Mucosa of descending colon (tissue), 3 donors: ENCODE data around the gene RGS17. TPM values are rescaled to one million over a fixed set of nuclear protein-coding genes. Genes with fewer than 3 reads are reported as not detected.

Source experiments
- ATAC-seq: fragments of 200-7000 bp; cut with Tn5 transposase; one replicate; pipeline ENCODE4 v1.9.1; 2020; ENCODE audit warnings: mild to moderate bottlenecking, moderate library complexity
- DNase-seq, 3 donors: peaks; one replicate each; pipeline ENCODE4 v3.0.0-alpha.2; 2020
- H3K36me3 ChIP-seq: fragments of 200-600 bp; one replicate; pipeline ENCODE4 v1.8.0; 2021; ENCODE audit warnings: low read depth, mild to moderate bottlenecking
- H3K4me1 ChIP-seq: fragments of 200-600 bp; one replicate; pipeline ENCODE4 v1.8.0; 2021; ENCODE audit warnings: low read depth, mild to moderate bottlenecking
- H3K4me3 ChIP-seq: fragments of 200-600 bp; one replicate; pipeline ENCODE4 v1.8.0; 2021; ENCODE audit warnings: mild to moderate bottlenecking
- H3K9me3 ChIP-seq: fragments of 200-600 bp; one replicate; pipeline ENCODE4 v1.8.0; 2021; ENCODE audit warnings: mild to moderate bottlenecking
- intact Hi-C, 2 donors: fragments of 100-400 bp; cut with DNase I in 1 of 2; cut with micrococcal nuclease in 1 of 2; formaldehyde crosslinking; loops; one replicate each; pipeline versions ENCODE4 v1.11.0 to v1.11.1; 2022; cut with DNase I, micrococcal nuclease
- total RNA-seq, 3 donors: library from RNA; stranded (reverse); fragmentation: NEBNext Ultra II Directional in 2 of 3; extraction: Animal tissue kit (Norgen Biotek cat#: 25700) in 2 of 3; gene quantifications; one replicate each; pipeline versions ENCODE4 v1.2.1 to v1.2.4, GENCODE V29; 2021 to 2023
- TF ChIP-seq, protein P1 (sequence below): fragments of 200-600 bp; IDR thresholded peaks from one replicate; pipeline ENCODE4 v1.8.0; 2022; ENCODE audit warnings: antibody characterized with exemption, mild to moderate bottlenecking
- donor health status: DM: no; HTN: no; CAD: no; lungs with moderate emphysema.
- donor health status: DM: no; HTN: no; CAD: no.
- donor health status: DM: no; HTN: yes; CAD: no.

The RGS17 gene
- total RNA-seq, 3 donors from 2014 or later = 0.28 to 0.43 (median 0.43) TPM

- TF ChIP-seq, protein P1, sequence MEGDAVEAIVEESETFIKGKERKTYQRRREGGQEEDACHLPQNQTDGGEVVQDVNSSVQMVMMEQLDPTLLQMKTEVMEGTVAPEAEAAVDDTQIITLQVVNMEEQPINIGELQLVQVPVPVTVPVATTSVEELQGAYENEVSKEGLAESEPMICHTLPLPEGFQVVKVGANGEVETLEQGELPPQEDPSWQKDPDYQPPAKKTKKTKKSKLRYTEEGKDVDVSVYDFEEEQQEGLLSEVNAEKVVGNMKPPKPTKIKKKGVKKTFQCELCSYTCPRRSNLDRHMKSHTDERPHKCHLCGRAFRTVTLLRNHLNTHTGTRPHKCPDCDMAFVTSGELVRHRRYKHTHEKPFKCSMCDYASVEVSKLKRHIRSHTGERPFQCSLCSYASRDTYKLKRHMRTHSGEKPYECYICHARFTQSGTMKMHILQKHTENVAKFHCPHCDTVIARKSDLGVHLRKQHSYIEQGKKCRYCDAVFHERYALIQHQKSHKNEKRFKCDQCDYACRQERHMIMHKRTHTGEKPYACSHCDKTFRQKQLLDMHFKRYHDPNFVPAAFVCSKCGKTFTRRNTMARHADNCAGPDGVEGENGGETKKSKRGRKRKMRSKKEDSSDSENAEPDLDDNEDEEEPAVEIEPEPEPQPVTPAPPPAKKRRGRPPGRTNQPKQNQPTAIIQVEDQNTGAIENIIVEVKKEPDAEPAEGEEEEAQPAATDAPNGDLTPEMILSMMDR = no peak
- H3K4me3 ChIP-seq = no peak overlapping the region
- ATAC-seq (no peak), DNase-seq (no peak)
- intact Hi-C loops = no loop called here
- no peaks in the 10 kb centered on the region for H3K36me3 ChIP-seq
- no peaks in the 10 kb centered on the region for H3K9me3 ChIP-seq
- no peaks in the 10 kb centered on the region for H3K4me1 ChIP-seq
These were observed 26.9 kb downstream of the RGS17 start for GRCh38 chr6:153104220-153104619.

DNA sequence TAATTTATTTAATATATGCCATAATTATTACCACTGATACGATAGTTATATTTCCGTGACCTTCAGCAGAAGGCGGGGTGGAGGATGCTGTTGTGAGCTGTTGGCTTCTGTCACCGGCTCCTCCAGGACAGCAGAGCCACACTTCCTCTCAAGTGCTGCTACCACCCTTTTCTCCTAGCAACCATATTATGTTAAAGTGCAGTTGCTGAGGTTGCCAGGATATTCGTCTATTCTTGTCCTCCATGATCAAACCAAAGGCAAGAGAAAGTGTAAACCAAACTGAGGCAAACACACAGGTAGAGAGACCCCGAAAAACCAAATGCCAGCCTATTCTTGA lies 27.8 kb downstream of the RGS17 start:
- Histone ChIP-seq H3K4me3 (no peak overlapping the region), H3K36me3 (no peaks in the 10 kb centered on the region), H3K9me3 (no peaks in the 10 kb centered on the region), H3K4me1 (no peaks in the 10 kb centered on the region)
- peak; percentile 23 for ATAC-seq
- TF ChIP-seq, protein P1 = no peak
- DNase-seq = no peak
- intact Hi-C loops = no loop called here

DNA sequence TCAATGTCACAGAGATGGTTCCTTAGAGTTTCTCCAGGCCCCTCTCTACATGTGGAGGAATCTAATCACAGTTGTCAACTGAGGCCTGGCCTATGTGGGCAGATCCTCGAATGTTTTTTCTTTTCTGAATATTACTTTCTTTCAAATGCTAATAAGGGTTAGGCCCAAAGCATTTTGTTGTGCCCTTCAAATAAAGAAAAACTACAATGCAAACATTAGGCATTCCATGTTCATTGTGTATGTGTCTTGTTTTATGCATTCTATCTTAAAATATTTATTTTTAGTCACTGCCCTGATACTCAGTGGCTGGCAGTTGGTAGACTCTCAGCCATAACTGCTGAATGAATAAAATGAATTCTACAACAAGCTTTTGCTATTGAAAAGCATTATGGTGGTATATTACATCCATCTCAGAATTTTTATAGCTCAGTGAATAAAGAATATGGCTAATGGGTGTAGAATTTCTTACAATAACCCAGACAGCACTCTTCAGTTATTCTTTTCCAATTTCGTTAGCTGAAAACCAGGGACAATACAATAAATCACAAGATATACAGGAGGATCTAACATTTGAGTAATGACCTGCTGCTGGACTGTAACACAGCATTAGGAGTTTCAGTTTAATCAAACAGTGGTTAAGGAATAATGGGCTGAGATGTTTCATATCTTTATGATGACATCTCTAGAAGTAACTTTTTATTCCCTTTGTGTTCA lies 28.3 kb downstream of the RGS17 start:
- H3K4me1 ChIP-seq = no peaks in the 10 kb centered on the region
- intact Hi-C loops = no loop called here
- TF ChIP-seq, protein P1 = no peak
- H3K9me3 ChIP-seq = no peaks in the 10 kb centered on the region
- H3K4me3 ChIP-seq = no peak overlapping the region
- no peaks in the 10 kb centered on the region for H3K36me3 ChIP-seq
- ATAC-seq (no peak), DNase-seq (no peak)

DNA sequence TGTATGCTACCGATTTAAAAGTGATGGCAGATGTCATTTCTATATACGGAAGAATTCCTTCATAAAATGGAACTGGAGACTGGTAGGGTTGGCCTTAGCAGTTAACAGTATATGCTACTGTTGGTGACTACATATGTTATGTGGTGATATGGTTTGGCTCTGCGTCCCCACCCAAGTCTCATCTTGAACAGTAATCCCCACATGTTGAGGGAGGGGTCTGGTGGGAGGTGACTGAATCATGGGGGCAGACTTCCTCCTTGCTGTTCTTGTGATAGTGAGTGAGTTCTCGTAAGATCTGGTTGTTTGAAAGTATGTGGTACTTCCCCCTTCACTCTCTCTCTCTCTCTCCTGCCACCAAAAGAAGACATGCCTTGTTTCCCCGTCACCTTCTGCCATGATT lies 29.6 kb downstream of the RGS17 start:
- ATAC-seq = no peak
- intact Hi-C loops = no loop called here
- Histone ChIP-seq H3K4me1 (no peaks in the 10 kb centered on the region), H3K36me3 (no peaks in the 10 kb centered on the region), H3K4me3 (no peak overlapping the region), H3K9me3 (no peaks in the 10 kb centered on the region)
- no peak for DNase-seq
- TF ChIP-seq, protein P1 = no peak

GRCh38 chr6:153099636-153100035 lies 31.4 kb downstream of the RGS17 start:
- Histone ChIP-seq H3K9me3 (no peaks in the 10 kb centered on the region), H3K36me3 (no peaks in the 10 kb centered on the region), H3K4me1 (no peaks in the 10 kb centered on the region), H3K4me3 (no peak overlapping the region)
- intact Hi-C loops = no loop called here
- no peak for DNase-seq
- TF ChIP-seq, protein P1 = no peak
- ATAC-seq = no peak

DNA sequence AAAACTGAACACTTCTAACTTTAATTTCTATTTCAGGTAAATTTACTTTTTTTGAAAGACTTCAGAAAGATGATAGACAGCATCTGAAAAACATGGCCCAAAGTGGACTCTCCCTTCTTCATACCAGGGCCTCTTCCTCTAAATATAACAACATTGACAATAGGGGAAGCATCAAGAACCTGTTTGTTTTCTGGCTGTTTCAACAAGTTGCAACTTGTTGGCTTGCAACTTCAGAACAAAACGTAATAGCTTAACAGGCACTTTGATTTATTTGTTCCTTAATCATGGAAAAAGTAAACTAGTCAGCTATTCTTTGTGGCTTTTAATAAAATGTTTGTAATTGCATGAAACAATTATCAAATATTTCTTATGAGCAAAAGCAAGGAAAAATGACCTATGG lies 34.3 kb downstream of the RGS17 start:
- no peak for ATAC-seq
- DNase-seq = no peak
- Histone ChIP-seq H3K4me3 (no peak overlapping the region), H3K9me3 (no peaks in the 10 kb centered on the region), H3K4me1 (no peaks in the 10 kb centered on the region), H3K36me3 (no peaks in the 10 kb centered on the region)
- TF ChIP-seq, protein P1 = no peak
- intact Hi-C loops = no loop called here
